PC-3 (cell line): ENCODE results near the gene IFI27L2. TPM values are rescaled to one million over a fixed set of nuclear protein-coding genes. Genes with fewer than 3 reads are reported as not detected.

Experiments used
- ATAC-seq: fragments of 200-7000 bp; cut with Tn5 transposase; 2 replicates; pipeline ENCODE4 v1.9.1; 2020; ENCODE audit warnings: mild to moderate bottlenecking, moderate library complexity
- BruUV-seq: library from RNA; stranded (reverse); fragments of 400-500 nt; replicated peaks from 2 replicates; lab custom pipeline; 2021; lab: Mats Ljungman, UMichigan
- CTCF ChIA-PET: fragments of 300-600 bp; sonication (Branson Sonifier 250); formaldehyde crosslinking; loops from one replicate; lab custom pipeline; 2022; ENCODE audit warnings: antibody characterized with exemption; lab: Charles Lee
- POLR2A ChIA-PET: fragments of 300-600 bp; sonication (Branson Sonifier 250); formaldehyde crosslinking; loops from one replicate; lab custom pipeline; 2022; ENCODE audit warnings: antibody characterized with exemption; ENCODE audit not compliant: unreplicated experiment; lab: Charles Lee
- DNase-seq: peaks from one replicate; pipeline ENCODE4 v3.0.0-alpha.2; 2015
- H2AFZ ChIP-seq: fragments of 300-600 bp; sonication (generic); 2 replicates; pipeline ENCODE4 v1.6.0; 2016; ENCODE audit warnings: antibody characterized with exemption, low read length
- H3F3A ChIP-seq: fragments of 300-600 bp; sonication (generic); one replicate; pipeline ENCODE4 v1.6.0; 2017; ENCODE audit warnings: antibody characterized with exemption, low read length, control low read depth, mild to moderate bottlenecking; ENCODE audit not compliant: unreplicated experiment
- H3K27ac ChIP-seq: fragments of 300-600 bp; sonication (generic); 2 replicates; pipeline ENCODE4 v1.5.1; 2016; ENCODE audit warnings: mild to moderate bottlenecking, low read length
- H3K27me3 ChIP-seq: fragments of 300-600 bp; sonication (generic); 2 replicates; pipeline ENCODE4 v1.6.1; 2016; ENCODE audit warnings: low read length, mixed read lengths
- H3K36me3 ChIP-seq: fragments of 300-600 bp; sonication (generic); 2 replicates; pipeline ENCODE4 v1.6.1; 2016; ENCODE audit warnings: low read depth, mixed run types, low read length, mixed read lengths
- H3K4me1 ChIP-seq: fragments of 300-600 bp; sonication (generic); 2 replicates; pipeline ENCODE4 v1.5.1; 2016; ENCODE audit warnings: low read length; ENCODE audit not compliant: insufficient read depth
- H3K4me2 ChIP-seq: fragments of 300-600 bp; sonication (generic); 2 replicates; pipeline ENCODE4 v1.6.0; 2016; ENCODE audit warnings: low read length
- H3K4me3 ChIP-seq: fragments of 300-600 bp; sonication (generic); 2 replicates; pipeline ENCODE4 v1.5.1; 2016; ENCODE audit warnings: mild to moderate bottlenecking, low read length, mixed read lengths
- H3K79me2 ChIP-seq: fragments of 300-600 bp; sonication (generic); 2 replicates; pipeline ENCODE4 v1.6.1; 2017; ENCODE audit warnings: low read length, mixed read lengths
- H3K9ac ChIP-seq: fragments of 300-600 bp; sonication (generic); 2 replicates; pipeline ENCODE4 v1.6.0; 2016; ENCODE audit warnings: mild to moderate bottlenecking, low read length
- H3K9me2 ChIP-seq: fragments of 300-600 bp; sonication (generic); replicated peaks from 2 replicates; pipeline ENCODE4 v1.6.1; 2016; ENCODE audit warnings: mixed run types, low read length, mixed read lengths
- H3K9me3 ChIP-seq: fragments of 300-600 bp; sonication (generic); 2 replicates; pipeline ENCODE4 v1.6.1; 2016; ENCODE audit warnings: low read length, mixed read lengths
- H4K20me1 ChIP-seq: fragments of 300-600 bp; sonication (generic); 2 replicates; pipeline ENCODE4 v1.6.1; 2016; ENCODE audit warnings: low read length, mixed read lengths
- EZH2 ChIP-seq: fragments of 300-600 bp; sonication (generic); IDR thresholded peaks from one replicate; pipeline ENCODE4 v1.6.1; 2017; ENCODE audit warnings: antibody characterized with exemption, mild to moderate bottlenecking, low read length; ENCODE audit not compliant: unreplicated experiment
- EZH2phosphoT487 ChIP-seq: fragments of 300-600 bp; sonication (generic); IDR thresholded peaks from 2 replicates; pipeline ENCODE4 v1.6.1; 2018; ENCODE audit warnings: mild to moderate bottlenecking, antibody characterized with exemption, low read length, borderline replicate concordance
- intact Hi-C: fragments of 100-400 bp; cut with micrococcal nuclease; formaldehyde crosslinking; loops from 2 replicates; pipeline ENCODE4 v1.9.0; 2023
- total RNA-seq: library from RNA; depleted of rRNA; stranded (reverse); fragments of >200 nt; gene quantifications from 2 replicates; pipeline ENCODE4 v1.2.3, GENCODE V29; 2014
- TF ChIP-seq, protein P1 (sequence below): fragments of 300-600 bp; sonication (generic); conservative IDR thresholded peaks from 2 replicates; pipeline ENCODE4 v1.5.1; 2017; ENCODE audit warnings: antibody characterized with exemption, low read depth, mild to moderate bottlenecking, low read length

Gene IFI27L2
- total RNA-seq, 1 experiment from 2014 or later: 42.7 TPM

DNA sequence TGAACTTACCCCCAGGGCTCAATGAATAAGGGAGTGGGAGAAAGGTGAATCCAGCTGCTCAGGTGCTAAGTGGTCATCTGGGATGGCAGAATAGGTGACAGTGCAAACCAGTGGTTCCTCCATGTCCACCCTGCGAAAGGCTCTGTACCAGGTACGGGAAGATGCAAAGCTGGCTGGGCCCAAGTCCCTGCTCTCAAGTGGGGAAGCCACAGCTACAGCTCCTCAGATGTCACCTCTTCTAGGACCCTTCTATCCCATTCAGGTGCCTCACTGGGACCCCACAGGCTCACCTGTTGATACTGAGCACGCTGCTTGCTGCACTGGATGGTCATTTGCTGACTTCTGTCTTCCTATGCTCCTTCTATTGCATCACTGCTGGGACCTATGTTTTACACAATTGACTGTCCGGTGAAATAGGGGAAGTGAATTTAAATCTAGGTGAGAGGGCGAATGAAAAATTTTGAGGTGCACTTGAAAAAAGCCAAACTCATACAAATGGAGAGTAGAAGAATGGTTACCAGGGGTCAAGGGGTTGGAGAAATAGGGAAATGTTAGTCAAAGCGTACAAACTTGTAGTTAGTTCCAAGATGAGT, 24.4 kb upstream of the IFI27L2 start:
- ATAC-seq (no peak), DNase-seq (no peak)
- Histone ChIP-seq H3K27me3 (peaks cover 16% of the 10 kb centered on the region; the same call in 1 of the 2 replicates), H3K9ac (no peak overlapping the region), H3K4me2 (no peak overlapping the region), H3K9me3 (no peaks in the 10 kb centered on the region), H2AFZ (no peak overlapping the region), H3K4me3 (no peak overlapping the region), H3F3A (no peaks in the 10 kb centered on the region), H3K36me3 (no peaks in the 10 kb centered on the region), H3K9me2 (no peaks in the 10 kb centered on the region), H3K79me2 (no peaks in the 10 kb centered on the region), H3K4me1 (no peaks in the 10 kb centered on the region), H3K27ac (no peak overlapping the region), H4K20me1 (no peaks in the 10 kb centered on the region)
- POLR2A ChIA-PET: no interaction called here
- TF ChIP-seq EZH2: no peak
- TF ChIP-seq EZH2phosphoT487: no peak
- TF ChIP-seq, protein P1, sequence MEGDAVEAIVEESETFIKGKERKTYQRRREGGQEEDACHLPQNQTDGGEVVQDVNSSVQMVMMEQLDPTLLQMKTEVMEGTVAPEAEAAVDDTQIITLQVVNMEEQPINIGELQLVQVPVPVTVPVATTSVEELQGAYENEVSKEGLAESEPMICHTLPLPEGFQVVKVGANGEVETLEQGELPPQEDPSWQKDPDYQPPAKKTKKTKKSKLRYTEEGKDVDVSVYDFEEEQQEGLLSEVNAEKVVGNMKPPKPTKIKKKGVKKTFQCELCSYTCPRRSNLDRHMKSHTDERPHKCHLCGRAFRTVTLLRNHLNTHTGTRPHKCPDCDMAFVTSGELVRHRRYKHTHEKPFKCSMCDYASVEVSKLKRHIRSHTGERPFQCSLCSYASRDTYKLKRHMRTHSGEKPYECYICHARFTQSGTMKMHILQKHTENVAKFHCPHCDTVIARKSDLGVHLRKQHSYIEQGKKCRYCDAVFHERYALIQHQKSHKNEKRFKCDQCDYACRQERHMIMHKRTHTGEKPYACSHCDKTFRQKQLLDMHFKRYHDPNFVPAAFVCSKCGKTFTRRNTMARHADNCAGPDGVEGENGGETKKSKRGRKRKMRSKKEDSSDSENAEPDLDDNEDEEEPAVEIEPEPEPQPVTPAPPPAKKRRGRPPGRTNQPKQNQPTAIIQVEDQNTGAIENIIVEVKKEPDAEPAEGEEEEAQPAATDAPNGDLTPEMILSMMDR: no peak
- no TSS peak for BruUV-seq
- intact Hi-C loops: no loop called here
- CTCF ChIA-PET: no interaction called here

DNA sequence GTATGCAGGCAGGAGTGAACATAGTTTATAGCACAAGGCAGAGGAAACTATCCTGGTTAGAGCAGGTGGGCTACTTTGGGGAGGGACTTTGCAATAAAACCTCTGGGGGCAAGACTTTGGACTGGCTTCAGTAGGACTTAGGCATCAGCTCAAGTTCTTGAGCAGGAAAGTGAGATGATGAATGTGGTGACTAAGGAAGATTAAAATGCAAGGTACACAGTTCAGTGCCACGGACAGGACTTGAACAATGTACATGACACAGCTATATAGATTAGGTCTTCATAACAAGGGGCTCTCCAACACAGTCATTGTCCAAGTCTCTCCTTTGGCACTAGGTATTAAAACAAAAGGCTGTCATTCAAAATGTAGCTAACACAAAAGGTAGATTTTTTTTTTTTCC, 23.3 kb upstream of the IFI27L2 start:
- DNase-seq: no peak
- POLR2A ChIA-PET: no interaction called here
- H3K4me3 ChIP-seq: no peak overlapping the region
- H3K27ac ChIP-seq: no peak overlapping the region
- TF ChIP-seq EZH2phosphoT487 (no peak), EZH2 (no peak)
- TF ChIP-seq, protein P1: no peak
- no TSS peak for BruUV-seq
- no peaks in the 10 kb centered on the region for H4K20me1 ChIP-seq
- ATAC-seq: no peak
- CTCF ChIA-PET: no interaction called here
- no peaks in the 10 kb centered on the region for H3K4me1 ChIP-seq
- no peaks in the 10 kb centered on the region for H3K36me3 ChIP-seq
- peaks cover 8% of the 10 kb centered on the region; the same call in 1 of the 2 replicates for H3K27me3 ChIP-seq
- no peak overlapping the region for H3K4me2 ChIP-seq
- no peak overlapping the region for H2AFZ ChIP-seq
- H3F3A ChIP-seq: no peaks in the 10 kb centered on the region
- H3K9me2 ChIP-seq: no peaks in the 10 kb centered on the region
- intact Hi-C loops: no loop called here
- H3K79me2 ChIP-seq: no peaks in the 10 kb centered on the region
- H3K9me3 ChIP-seq: no peaks in the 10 kb centered on the region
- no peak overlapping the region for H3K9ac ChIP-seq

DNA sequence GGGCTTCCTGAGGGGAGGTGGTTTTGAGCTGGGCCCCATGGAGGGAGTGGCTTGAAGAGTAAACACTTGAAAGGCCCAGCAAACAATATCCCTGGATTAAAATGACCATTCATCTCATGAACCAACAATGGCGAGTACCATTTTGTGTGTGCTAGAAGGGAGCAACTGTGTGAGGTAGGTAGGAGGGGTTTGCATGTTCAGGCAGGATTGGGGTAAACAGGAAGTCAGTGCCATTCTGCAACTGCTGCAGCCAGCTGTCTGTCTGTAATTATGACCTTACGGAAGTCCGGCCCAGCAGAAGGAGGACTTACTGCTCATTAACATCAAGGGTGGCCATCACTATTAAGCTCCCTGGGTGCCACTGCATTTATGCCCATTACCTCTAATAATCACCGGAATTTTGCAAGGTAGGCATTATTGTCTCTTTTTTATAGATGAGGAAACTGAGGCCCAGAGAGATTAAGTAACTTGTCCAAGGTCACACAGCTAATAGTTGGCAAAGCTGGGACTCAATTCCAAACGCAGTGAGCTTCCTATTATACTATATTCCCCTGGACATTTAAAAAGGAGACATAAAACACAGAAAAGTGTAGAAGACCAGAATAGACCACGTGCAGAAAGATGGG, 16.6 kb upstream of the IFI27L2 start:
- TF ChIP-seq EZH2 (no peak), EZH2phosphoT487 (no peak)
- TF ChIP-seq, protein P1: no peak
- ATAC-seq (no peak), DNase-seq (no peak)
- Histone ChIP-seq H3K4me2 (no peak overlapping the region), H3K4me3 (no peak overlapping the region), H3K4me1 (no peaks in the 10 kb centered on the region), H3F3A (no peaks in the 10 kb centered on the region), H2AFZ (no peak overlapping the region), H3K79me2 (no peaks in the 10 kb centered on the region), H3K27ac (no peak overlapping the region), H3K27me3 (no peaks in the 10 kb centered on the region), H4K20me1 (no peaks in the 10 kb centered on the region), H3K9ac (no peak overlapping the region), H3K9me3 (no peaks in the 10 kb centered on the region), H3K9me2 (no peaks in the 10 kb centered on the region), H3K36me3 (no peaks in the 10 kb centered on the region)
- CTCF ChIA-PET: no interaction called here
- POLR2A ChIA-PET: no interaction called here
- no TSS peak for BruUV-seq
- intact Hi-C loops: no loop called here
